ENCODE results near the gene NPAS4. TPM values are rescaled to one million over a fixed set of nuclear protein-coding genes. Genes with fewer than 3 reads are reported as not detected.

The NPAS4 gene
- polyA plus RNA-seq, 1 donor (not counting 4 experiments of a cell fraction or from before 2014, with no cell fraction given): not detected

DNA sequence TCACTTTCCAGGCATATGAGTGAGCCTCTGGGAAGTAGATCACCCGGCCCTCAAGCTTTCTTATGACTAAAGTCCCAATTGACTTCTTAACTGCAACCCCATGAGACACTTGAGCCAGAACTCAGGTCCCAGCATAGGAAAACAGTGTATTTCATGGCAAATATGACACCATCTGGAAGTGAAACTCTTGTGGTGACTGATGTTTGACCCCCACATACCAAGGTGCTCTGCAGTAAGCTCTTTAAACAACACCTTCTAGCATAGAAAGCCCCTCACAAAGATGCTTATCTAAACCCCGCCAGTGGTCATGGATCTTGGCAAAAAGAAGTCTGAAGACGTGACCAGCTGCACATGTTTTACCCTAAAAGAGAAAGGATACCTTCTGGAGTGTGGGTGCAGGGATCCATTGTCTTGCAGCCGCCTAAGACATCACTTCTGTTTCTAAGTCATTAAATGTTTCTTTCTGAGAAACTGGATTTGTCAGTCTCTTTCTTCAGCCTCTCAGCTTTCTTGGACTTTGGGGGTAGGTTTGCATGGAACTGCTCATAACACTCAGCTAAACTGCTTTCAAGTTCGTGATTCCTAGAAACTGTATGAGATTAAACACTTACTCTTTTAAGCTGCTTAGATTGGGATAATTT is 38.4 kb downstream of the NPAS4 start:
- Histone ChIP-seq H3K9me3 (ENCODE audit: control insufficient read depth, low read depth, low read length) (no peaks in the 10 kb centered on the region), H3K4me2 (ENCODE audit: control insufficient read depth, extremely low read depth, insufficient read depth, low read depth, low read length) (no peak overlapping the region), H3K9ac (ENCODE audit: control insufficient read depth, extremely low read depth, insufficient read depth, low read length) (no peak overlapping the region), H2AFZ (ENCODE audit: control insufficient read depth, low read length) (no peak overlapping the region), H3K4me3 (ENCODE audit: control insufficient read depth in 2 of 3, extremely low read depth in 1 of 3, insufficient read depth in 2 of 3, low read depth in 1 of 3, low read length in 3 of 3) (no peak overlapping the region), H4K20me1 (ENCODE audit: control insufficient read depth, extremely low read depth, insufficient read depth, low read length) (no peaks in the 10 kb centered on the region), H3K9me1 (ENCODE audit: control insufficient read depth, extremely low read depth, insufficient read depth, low read length) (no peaks in the 10 kb centered on the region), H3K36me3 (ENCODE audit: control insufficient read depth in 2 of 2, extremely low read depth in 1 of 2, insufficient read depth in 2 of 2, low read length in 2 of 2) (no peaks in the 10 kb centered on the region), H3K27me3 (ENCODE audit: control insufficient read depth, extremely low read depth, insufficient read depth, low read length) (no peaks in the 10 kb centered on the region), H3K27ac (ENCODE audit: control insufficient read depth, insufficient read depth, low read length) (no peak overlapping the region), H3K79me2 (ENCODE audit: control insufficient read depth, insufficient read depth, low read length) (no peaks in the 10 kb centered on the region), H3K4me1 (ENCODE audit: control insufficient read depth, extremely low read depth, insufficient read depth, low read length) (peaks cover 10% of the 10 kb centered on the region)
- DNase-seq (ENCODE audit: low read depth, low spot score): no peak
- TF ChIP-seq EZH2 (IDR thresholded peaks at IDR 0.05; ENCODE audit: low read length): no peak
- TF ChIP-seq, protein P1, sequence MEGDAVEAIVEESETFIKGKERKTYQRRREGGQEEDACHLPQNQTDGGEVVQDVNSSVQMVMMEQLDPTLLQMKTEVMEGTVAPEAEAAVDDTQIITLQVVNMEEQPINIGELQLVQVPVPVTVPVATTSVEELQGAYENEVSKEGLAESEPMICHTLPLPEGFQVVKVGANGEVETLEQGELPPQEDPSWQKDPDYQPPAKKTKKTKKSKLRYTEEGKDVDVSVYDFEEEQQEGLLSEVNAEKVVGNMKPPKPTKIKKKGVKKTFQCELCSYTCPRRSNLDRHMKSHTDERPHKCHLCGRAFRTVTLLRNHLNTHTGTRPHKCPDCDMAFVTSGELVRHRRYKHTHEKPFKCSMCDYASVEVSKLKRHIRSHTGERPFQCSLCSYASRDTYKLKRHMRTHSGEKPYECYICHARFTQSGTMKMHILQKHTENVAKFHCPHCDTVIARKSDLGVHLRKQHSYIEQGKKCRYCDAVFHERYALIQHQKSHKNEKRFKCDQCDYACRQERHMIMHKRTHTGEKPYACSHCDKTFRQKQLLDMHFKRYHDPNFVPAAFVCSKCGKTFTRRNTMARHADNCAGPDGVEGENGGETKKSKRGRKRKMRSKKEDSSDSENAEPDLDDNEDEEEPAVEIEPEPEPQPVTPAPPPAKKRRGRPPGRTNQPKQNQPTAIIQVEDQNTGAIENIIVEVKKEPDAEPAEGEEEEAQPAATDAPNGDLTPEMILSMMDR (optimal IDR thresholded peaks at IDR 0.05 in 1 of 3, IDR thresholded peaks at IDR 0.05 in 1 of 3, conservative IDR thresholded peaks at IDR 0.05 in 1 of 3; ENCODE audit: extremely low read depth in 1 of 3, insufficient read depth in 2 of 3, low read length in 3 of 3): no peak
- no peak for FAIRE-seq
- dilution Hi-C loops (cut with MboI; ENCODE audit: extremely low pct_ligation_motif_present, low sequenced_read_pairs): no loop called here

GRCh38 chr11:66462010-66462409 is 41.2 kb downstream of the NPAS4 start:
- no peak overlapping the region for H3K27ac ChIP-seq (ENCODE audit: control insufficient read depth, insufficient read depth, low read length)
- TF ChIP-seq EZH2 (IDR thresholded peaks at IDR 0.05; ENCODE audit: low read length): no peak
- TF ChIP-seq, protein P1 (optimal IDR thresholded peaks at IDR 0.05 in 1 of 3, IDR thresholded peaks at IDR 0.05 in 1 of 3, conservative IDR thresholded peaks at IDR 0.05 in 1 of 3; ENCODE audit: extremely low read depth in 1 of 3, insufficient read depth in 2 of 3, low read length in 3 of 3): no peak
- no peaks in the 10 kb centered on the region for H4K20me1 ChIP-seq (ENCODE audit: control insufficient read depth, extremely low read depth, insufficient read depth, low read length)
- dilution Hi-C loops (cut with MboI; ENCODE audit: extremely low pct_ligation_motif_present, low sequenced_read_pairs): no loop called here
- no peaks in the 10 kb centered on the region for H3K27me3 ChIP-seq (ENCODE audit: control insufficient read depth, extremely low read depth, insufficient read depth, low read length)
- no peak for FAIRE-seq
- no peaks in the 10 kb centered on the region for H3K4me1 ChIP-seq (ENCODE audit: control insufficient read depth, extremely low read depth, insufficient read depth, low read length)
- DNase-seq (ENCODE audit: low read depth, low spot score): no peak
- no peak overlapping the region for H3K4me3 ChIP-seq (ENCODE audit: control insufficient read depth in 2 of 3, extremely low read depth in 1 of 3, insufficient read depth in 2 of 3, low read depth in 1 of 3, low read length in 3 of 3)
- H3K9me1 ChIP-seq (ENCODE audit: control insufficient read depth, extremely low read depth, insufficient read depth, low read length): no peaks in the 10 kb centered on the region
- no peaks in the 10 kb centered on the region for H3K36me3 ChIP-seq (ENCODE audit: control insufficient read depth in 2 of 2, extremely low read depth in 1 of 2, insufficient read depth in 2 of 2, low read length in 2 of 2)
- no peak overlapping the region for H2AFZ ChIP-seq (ENCODE audit: control insufficient read depth, low read length)
- no peaks in the 10 kb centered on the region for H3K79me2 ChIP-seq (ENCODE audit: control insufficient read depth, insufficient read depth, low read length)
- H3K4me2 ChIP-seq (ENCODE audit: control insufficient read depth, extremely low read depth, insufficient read depth, low read depth, low read length): no peak overlapping the region
- no peak overlapping the region for H3K9ac ChIP-seq (ENCODE audit: control insufficient read depth, extremely low read depth, insufficient read depth, low read length)
- H3K9me3 ChIP-seq (ENCODE audit: control insufficient read depth, low read depth, low read length): no peaks in the 10 kb centered on the region
